Measurements from ENCODE around the gene SYT8.
A peak's percentile ranks its signal among the peaks of the same experiment; 100 is the strongest.

The SYT8 gene

GRCh38 chr11:1819074-1819473 lies 15.7 kb upstream of the SYT8 start:
- no peak for DNase-seq

GRCh38 chr11:1820463-1821325 lies 14.1 kb upstream of the SYT8 start:
- DNase-seq = no peak

GRCh38 chr11:1821562-1821961 lies 13.2 kb upstream of the SYT8 start:
- no peak for DNase-seq

GRCh38 chr11:1822648-1823375 lies 12.0 kb upstream of the SYT8 start:
- DNase-seq = no peak

GRCh38 chr11:1823376-1824220 lies 11.2 kb upstream of the SYT8 start:
- DNase-seq = no peak

GRCh38 chr11:1824221-1825038 lies 10.4 kb upstream of the SYT8 start:
- DNase-seq = no peak

GRCh38 chr11:1825039-1825740 lies 9.6 kb upstream of the SYT8 start:
- DNase-seq = peak; percentile 54

- peak; percentile 42 for DNase-seq
Measured at GRCh38 chr11:1825785-1826451, 8.9 kb upstream of the SYT8 start.

GRCh38 chr11:1826552-1827094 lies 8.2 kb upstream of the SYT8 start:
- peak; percentile 54 for DNase-seq

GRCh38 chr11:1827095-1827813 lies 7.5 kb upstream of the SYT8 start:
- DNase-seq = peak; percentile 85

GRCh38 chr11:1827931-1828330 lies 6.9 kb upstream of the SYT8 start:
- no peak for DNase-seq

GRCh38 chr11:1828542-1828941 lies 6.2 kb upstream of the SYT8 start:
- DNase-seq = no peak

- DNase-seq = no peak
Measured at GRCh38 chr11:1829039-1829820, 5.6 kb upstream of the SYT8 start.

GRCh38 chr11:1830004-1830321 lies 4.8 kb upstream of the SYT8 start:
- DNase-seq = no peak

- DNase-seq = peak; percentile 71
Measured at GRCh38 chr11:1830322-1831223, 4.2 kb upstream of the SYT8 start.

GRCh38 chr11:1831338-1832210 lies 3.2 kb upstream of the SYT8 start:
- no peak for DNase-seq

GRCh38 chr11:1832211-1832919 lies 2.4 kb upstream of the SYT8 start:
- peak; percentile 52 for DNase-seq
